Measurements from ENCODE around the gene SPDYE4.

- TF ChIP-seq CTCF (IDR thresholded peaks at IDR 0.05; ENCODE audit: low read depth, low read length, poor library complexity, severe bottlenecking) (no peak), EZH2phosphoT487 (IDR thresholded peaks at IDR 0.05; ENCODE audit: borderline replicate concordance, low read length) (no peak)
Measured at GRCh38 chr17:8806926-8807550, 48.7 kb upstream of the SPDYE4 start.

Data from DOHH2 (cell line).